ENCODE measurements around the gene IL17C. TPM values are rescaled to one million over a fixed set of nuclear protein-coding genes. Genes with fewer than 3 reads are reported as not detected.

Gene IL17C
- total RNA-seq, 1 donor from 2014 or later = not detected

- no peaks in the 10 kb centered on the region for H3K36me3 Mint-ChIP-seq (ENCODE audit: unreplicated experiment)
- H3K27me3 Mint-ChIP-seq (ENCODE audit: unreplicated experiment) = no peaks in the 10 kb centered on the region
- no peak overlapping the region for H3K4me3 Mint-ChIP-seq (ENCODE audit: unreplicated experiment)
- no peak overlapping the region for H3K27ac Mint-ChIP-seq (ENCODE audit: unreplicated experiment)
- no peaks in the 10 kb centered on the region for H3K4me1 Mint-ChIP-seq (ENCODE audit: unreplicated experiment)
- no peaks in the 10 kb centered on the region for H3K9me3 Mint-ChIP-seq (ENCODE audit: unreplicated experiment)
- no peak for TF ChIP-seq CTCF (IDR thresholded peaks at IDR 0.05)
- DNase-seq (ENCODE audit: extremely low spot score, unreplicated experiment) = no peak
Measured at GRCh38 chr16:88673716-88674379, 35.5 kb downstream of the IL17C start.

GRCh38 chr16:88676502-88677242, 38.3 kb downstream of the IL17C start:
- Mint-ChIP-seq H3K9me3 (ENCODE audit: unreplicated experiment) (no peaks in the 10 kb centered on the region), H3K36me3 (ENCODE audit: unreplicated experiment) (no peaks in the 10 kb centered on the region), H3K27ac (ENCODE audit: unreplicated experiment) (no peak overlapping the region)

GRCh38 chr16:88677721-88678120, 39.3 kb downstream of the IL17C start:
- no peak for DNase-seq (ENCODE audit: extremely low spot score, unreplicated experiment)
- no peak overlapping the region for H3K27ac Mint-ChIP-seq (ENCODE audit: unreplicated experiment)
- peaks cover 2% of the 10 kb centered on the region for H3K27me3 Mint-ChIP-seq (ENCODE audit: unreplicated experiment)
- no peak overlapping the region for H3K4me3 Mint-ChIP-seq (ENCODE audit: unreplicated experiment)
- H3K36me3 Mint-ChIP-seq (ENCODE audit: unreplicated experiment) = no peaks in the 10 kb centered on the region
- H3K4me1 Mint-ChIP-seq (ENCODE audit: unreplicated experiment) = no peaks in the 10 kb centered on the region
- no peak for TF ChIP-seq CTCF (IDR thresholded peaks at IDR 0.05)
- no peaks in the 10 kb centered on the region for H3K9me3 Mint-ChIP-seq (ENCODE audit: unreplicated experiment)

More at GRCh38 chr16:88676502-88677242, 38.3 kb downstream of the IL17C start:
- no peak for DNase-seq (ENCODE audit: extremely low spot score, unreplicated experiment)
- H3K4me1 Mint-ChIP-seq (ENCODE audit: unreplicated experiment) = no peaks in the 10 kb centered on the region
- H3K4me3 Mint-ChIP-seq (ENCODE audit: unreplicated experiment) = no peak overlapping the region
- no peaks in the 10 kb centered on the region for H3K27me3 Mint-ChIP-seq (ENCODE audit: unreplicated experiment)
- TF ChIP-seq CTCF (IDR thresholded peaks at IDR 0.05) = no peak

- H3K4me3 Mint-ChIP-seq (ENCODE audit: unreplicated experiment) = no peak overlapping the region
- no peak for TF ChIP-seq CTCF (IDR thresholded peaks at IDR 0.05)
- no peaks in the 10 kb centered on the region for H3K9me3 Mint-ChIP-seq (ENCODE audit: unreplicated experiment)
- H3K27me3 Mint-ChIP-seq (ENCODE audit: unreplicated experiment) = peaks cover 2% of the 10 kb centered on the region
- DNase-seq (ENCODE audit: extremely low spot score, unreplicated experiment) = no peak
- H3K27ac Mint-ChIP-seq (ENCODE audit: unreplicated experiment) = no peak overlapping the region
- H3K36me3 Mint-ChIP-seq (ENCODE audit: unreplicated experiment) = no peaks in the 10 kb centered on the region
- H3K4me1 Mint-ChIP-seq (ENCODE audit: unreplicated experiment) = no peaks in the 10 kb centered on the region
Measured at GRCh38 chr16:88678224-88678979, 40.0 kb downstream of the IL17C start.

Data from osteocyte (in vitro differentiated cells).